CD4-positive, alpha-beta T cell treated with Interleukin-15 for 4 hours (primary cell): ENCODE results near the gene CRYZ.
"Not testable (repeated sequence)": the region's sequence is repeated elsewhere in the genome, so short reads cannot be mapped to it uniquely, and the experiment has no call there.

Experiments
- DNase-seq: peaks from one replicate; pipeline ENCODE4 v3.0.0-alpha.2; 2020; ENCODE audit warnings: low spot score

The CRYZ gene

DNA sequence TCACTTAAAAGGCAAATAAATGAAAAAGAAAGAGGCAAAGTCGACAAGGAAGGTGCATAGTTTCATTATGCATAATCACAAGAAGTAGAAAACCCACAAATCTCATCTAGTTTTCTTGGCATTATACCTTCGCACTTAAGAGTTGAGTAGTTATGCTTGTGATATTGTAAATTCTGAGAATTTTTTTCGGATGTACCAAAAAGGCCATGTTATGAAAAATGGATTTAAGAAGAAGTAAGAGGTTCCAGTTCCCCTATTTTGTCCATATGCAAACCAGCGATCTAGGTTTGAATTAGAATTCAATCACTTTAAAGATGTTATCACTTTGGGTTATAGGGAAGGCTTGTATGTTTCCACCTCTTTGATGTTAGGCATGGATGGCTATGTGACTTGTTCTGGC, 51.4 kb downstream of the CRYZ start:
- no peak for DNase-seq

DNA sequence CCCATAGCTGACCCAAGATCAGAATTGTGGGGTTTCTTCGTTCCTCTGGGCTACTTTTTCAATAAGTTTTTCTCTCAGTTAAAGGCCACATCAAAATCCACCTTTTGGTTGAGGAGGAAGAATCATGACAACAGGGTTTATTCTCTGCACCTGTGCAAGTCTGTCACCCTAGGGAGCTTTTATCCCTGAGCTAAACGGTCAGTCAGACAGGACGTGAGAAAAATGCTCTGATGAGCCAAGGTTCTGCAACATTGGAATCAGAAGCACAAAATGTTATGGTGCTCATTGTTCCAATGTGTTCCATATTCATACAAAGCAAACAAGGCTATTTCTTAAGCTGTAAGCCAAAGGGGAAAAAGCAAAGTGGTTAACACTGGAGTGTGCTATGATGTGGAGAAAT, 51.8 kb downstream of the CRYZ start:
- DNase-seq, result no peak

DNA sequence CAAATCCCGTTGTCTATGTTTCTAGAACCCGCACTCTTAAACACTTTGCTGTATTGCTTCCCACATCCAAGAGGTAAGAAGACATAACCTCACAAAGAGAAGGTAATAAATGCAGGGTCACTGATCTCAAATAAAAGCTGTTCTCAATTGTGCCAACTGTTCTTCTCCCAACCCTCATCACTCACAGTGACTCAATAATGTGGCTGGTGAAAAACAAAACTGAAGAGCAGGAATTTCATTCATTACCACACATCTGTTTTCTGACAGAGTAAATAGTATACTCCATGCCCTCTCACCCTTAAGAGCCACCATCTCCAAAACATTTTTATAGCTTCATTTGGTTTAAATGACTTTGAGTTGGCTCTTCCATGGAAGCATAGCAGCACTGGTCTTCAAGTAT, 53.0 kb downstream of the CRYZ start:
- no peak for DNase-seq

DNA sequence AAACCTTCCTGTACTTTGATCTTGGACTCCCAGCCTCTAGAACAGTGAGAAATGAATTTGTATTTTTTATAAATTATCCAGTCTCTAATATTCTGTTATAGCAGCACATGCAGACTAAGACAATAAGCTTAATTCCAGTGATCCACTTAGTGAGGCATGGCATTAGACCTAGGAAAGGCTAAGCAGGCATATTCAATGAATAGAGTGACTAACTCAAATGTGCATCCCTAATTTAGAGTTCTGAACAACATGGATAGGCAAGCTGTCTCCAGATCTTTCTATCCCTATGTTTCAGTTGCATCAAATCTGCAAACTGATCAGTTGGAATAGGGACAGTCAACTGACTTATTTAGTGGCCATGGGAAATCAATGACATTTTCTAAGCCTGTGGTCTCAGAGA, 54.9 kb downstream of the CRYZ start:
- DNase-seq, result no peak

DNA sequence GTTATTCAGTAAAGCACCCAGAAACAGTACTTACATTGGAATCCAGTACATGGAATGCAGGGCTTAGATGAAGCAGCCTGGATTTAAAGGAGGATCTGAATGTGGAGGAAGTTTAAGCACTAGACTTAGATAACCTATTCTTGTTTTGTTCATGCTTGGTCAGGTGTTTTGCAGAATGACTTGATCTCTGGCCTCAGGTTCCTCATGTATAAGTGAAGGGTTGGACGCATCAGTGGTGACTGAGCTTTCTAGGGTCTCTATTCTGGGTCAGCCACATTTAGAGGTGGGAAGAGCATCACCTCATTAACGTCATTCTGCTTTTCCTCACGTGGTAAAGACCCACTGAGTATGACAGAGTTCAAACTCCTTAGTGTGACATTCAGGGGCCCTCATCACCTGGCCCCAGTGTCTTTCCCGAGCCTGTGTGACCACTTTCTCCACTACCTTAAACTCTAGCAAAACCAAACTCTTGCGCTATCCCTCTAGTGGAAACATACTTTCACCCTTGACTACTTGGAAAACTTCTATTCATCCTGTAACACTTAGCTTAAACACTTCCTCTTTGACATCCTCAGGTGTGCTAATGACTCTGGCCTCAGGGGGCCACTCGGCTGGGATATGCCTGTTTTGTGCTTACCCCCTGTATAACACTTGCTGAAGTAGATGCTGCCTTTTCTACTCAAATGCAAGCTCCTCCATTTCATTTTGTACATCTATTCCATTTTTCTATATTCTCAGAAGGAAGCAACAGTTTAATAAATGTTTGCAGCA, 58.4 kb downstream of the CRYZ start:
- DNase-seq, result no peak

DNA sequence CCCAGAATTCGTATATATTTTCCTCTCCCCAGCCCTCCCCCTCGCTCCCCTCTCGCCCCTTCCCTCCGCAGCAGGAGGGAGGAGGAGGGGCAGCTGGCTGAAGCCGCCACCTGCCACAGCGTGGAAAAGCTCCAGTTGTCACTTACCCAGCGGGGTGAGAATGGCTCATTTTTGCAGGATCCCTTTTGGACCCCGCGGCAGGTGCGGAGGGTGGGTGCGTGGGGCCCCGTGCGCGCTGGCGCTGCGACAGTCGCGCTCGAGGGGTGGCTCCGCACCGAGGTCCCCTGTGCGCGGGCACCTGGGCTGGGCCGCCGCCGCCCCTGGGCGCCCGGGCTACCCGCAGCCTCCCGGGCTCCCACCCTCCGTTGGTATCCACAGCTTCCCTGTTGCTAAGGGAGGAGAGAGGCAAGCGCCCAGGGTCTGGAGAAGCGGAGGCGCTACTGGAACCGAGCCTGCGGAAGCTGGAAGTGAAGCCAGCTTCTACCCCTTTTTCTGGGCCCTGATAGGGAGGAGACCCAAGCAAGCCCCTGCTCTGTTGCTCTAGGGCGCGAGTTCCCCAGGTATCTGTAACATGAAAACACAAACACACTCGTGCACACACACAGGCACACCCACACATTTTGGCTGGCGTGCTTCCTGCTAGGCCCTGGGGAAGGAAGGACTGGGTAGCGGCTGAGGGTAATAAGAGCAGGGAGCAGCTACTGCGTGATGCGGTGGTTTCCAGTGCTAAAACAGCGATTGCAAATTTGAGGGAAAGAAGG, 59.3 kb downstream of the CRYZ start, which contains the start of gene ERICH3:
TSS of gene ERICH3 (minus strand) at position 442 of the 761 bp plus-strand sequence. CDS start at position 169, 273 bp downstream.
- DNase-seq, result no peak

DNA sequence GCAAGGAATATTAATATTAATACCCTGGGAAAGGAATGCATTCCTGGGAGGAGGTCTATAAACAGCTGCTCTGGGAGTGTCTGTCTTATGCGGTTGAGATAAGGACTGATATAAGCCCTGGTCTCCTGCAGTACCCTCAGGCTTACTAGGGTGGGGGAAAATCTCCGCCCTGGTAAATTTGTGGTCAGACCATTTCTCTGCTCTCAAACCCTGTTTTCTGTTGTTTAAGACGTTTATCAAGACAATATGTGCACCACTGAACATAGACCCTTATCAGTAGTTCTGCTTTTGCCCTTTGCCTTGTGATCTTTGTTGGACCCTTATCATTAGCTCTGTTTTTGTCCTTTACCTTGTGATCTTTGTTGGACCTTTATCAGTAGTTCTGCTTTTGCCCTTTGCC, 62.0 kb downstream of the CRYZ start:
- DNase-seq, result not testable (repeated sequence)
